A673 (cell line): Measurements from ENCODE around the gene MAP1LC3B2. TPM values are rescaled to one million over a fixed set of nuclear protein-coding genes. Genes with fewer than 3 reads are reported as not detected.
A peak's percentile ranks its signal among the peaks of the same experiment; 100 is the strongest.

Experiments
- BruUV-seq: library from RNA; stranded (reverse); fragments of 400-500 nt; replicated peaks from 2 replicates; lab custom pipeline; 2021; lab: Mats Ljungman, UMichigan
- CTCF ChIA-PET: fragments of 300-600 bp; sonication (Branson Sonifier 250); formaldehyde crosslinking; loops from one replicate; lab custom pipeline; 2022; ENCODE audit warnings: antibody characterized with exemption; lab: Charles Lee
- POLR2A ChIA-PET: fragments of 300-600 bp; sonication (Branson Sonifier 250); formaldehyde crosslinking; loops from one replicate; lab custom pipeline; 2022; ENCODE audit warnings: antibody characterized with exemption; ENCODE audit not compliant: low non-redundant PET; lab: Charles Lee
- DNase-seq: peaks from one replicate; pipeline ENCODE4 v3.0.0-alpha.2; 2015; ENCODE audit warnings: low spot score
- H3K27ac ChIP-seq: fragments of 200-600 bp; sonication (generic); 2 replicates; pipeline ENCODE4 v1.5.1; 2016; ENCODE audit warnings: mixed run types, low read depth, mild to moderate bottlenecking, mixed read lengths, antibody characterized with exemption, low read length; ENCODE audit not compliant: poor library complexity, severe bottlenecking
- H3K27me3 ChIP-seq: fragments of 200-600 bp; sonication (generic); replicated peaks from 2 replicates; pipeline ENCODE4 v1.6.1; 2017; ENCODE audit warnings: mixed run types, low read depth, mild to moderate bottlenecking, mixed read lengths, antibody characterized with exemption, low read length; ENCODE audit not compliant: insufficient read depth, poor library complexity
- H3K36me3 ChIP-seq: fragments of 200-600 bp; sonication (generic); 2 replicates; pipeline ENCODE4 v1.6.1; 2016; ENCODE audit warnings: mixed run types, mild to moderate bottlenecking, mixed read lengths, antibody characterized with exemption, low read length; ENCODE audit not compliant: insufficient read depth, poor library complexity, severe bottlenecking
- H3K4me1 ChIP-seq: fragments of 200-600 bp; sonication (generic); 2 replicates; pipeline ENCODE4 v1.6.1; 2017; ENCODE audit warnings: mixed run types, mild to moderate bottlenecking, mixed read lengths, antibody characterized with exemption, low read length; ENCODE audit not compliant: insufficient read depth, poor library complexity, severe bottlenecking
- H3K4me3 ChIP-seq: fragments of 200-600 bp; sonication (generic); 2 replicates; pipeline ENCODE4 v1.5.1; 2016; ENCODE audit warnings: low read depth, mixed run types, mild to moderate bottlenecking, mixed read lengths, low read length; ENCODE audit not compliant: poor library complexity, severe bottlenecking
- H3K9me3 ChIP-seq: fragments of 200-600 bp; sonication (generic); 2 replicates; pipeline ENCODE4 v1.6.1; 2016; ENCODE audit warnings: mixed run types, low read depth, mild to moderate bottlenecking, mixed read lengths, antibody characterized with exemption, low read length; ENCODE audit not compliant: poor library complexity, severe bottlenecking
- CTCF ChIP-seq: fragments of 300-800, 200-600 bp; sonication (generic); conservative IDR thresholded peaks from 2 replicates; pipeline ENCODE4 v1.5.1; 2017; ENCODE audit warnings: low read depth, mild to moderate bottlenecking, antibody characterized with exemption, low read length, moderate library complexity, mixed read lengths
- EZH2 ChIP-seq: fragments of 200-600 bp; sonication (generic); IDR thresholded peaks from 2 replicates; pipeline ENCODE4 v1.6.1; 2017; ENCODE audit warnings: borderline replicate concordance, low read depth, mild to moderate bottlenecking, mixed read lengths, antibody characterized with exemption, low read length; ENCODE audit not compliant: poor library complexity, severe bottlenecking
- intact Hi-C: fragments of 100-400 bp; cut with micrococcal nuclease; formaldehyde crosslinking; loops from one replicate; pipeline ENCODE4 v1.10.0; 2022; ENCODE audit not compliant: unreplicated experiment
- total RNA-seq: library from RNA; stranded (reverse); gene quantifications from 2 replicates; pipeline ENCODE4 v1.2.3, GENCODE V29; 2021

The MAP1LC3B2 gene
- total RNA-seq, 1 experiment from 2014 or later: 1.7 TPM

- no peak overlapping the region for H3K27ac ChIP-seq
- ChIA-PET POLR2A (no interaction called here), CTCF (no interaction called here)
- TF ChIP-seq CTCF: no peak
- TF ChIP-seq EZH2: no peak
- H3K9me3 ChIP-seq: no peaks in the 10 kb centered on the region
- peaks cover 44% of the 10 kb centered on the region for H3K4me1 ChIP-seq
- intact Hi-C loops: no loop called here
- no peaks in the 10 kb centered on the region for H3K27me3 ChIP-seq
- H3K36me3 ChIP-seq: no peaks in the 10 kb centered on the region
- DNase-seq: peak; percentile 35
- no peak overlapping the region for H3K4me3 ChIP-seq
- TSS peak; percentile 84 for BruUV-seq
Measured at GRCh38 chr12:116525418-116526001, 33.7 kb upstream of the MAP1LC3B2 start.

- Histone ChIP-seq H3K4me1 (peaks cover 33% of the 10 kb centered on the region), H3K27ac (peak overlapping the region; percentile 66), H3K4me3 (no peak overlapping the region), H3K36me3 (no peaks in the 10 kb centered on the region), H3K27me3 (no peaks in the 10 kb centered on the region), H3K9me3 (no peaks in the 10 kb centered on the region)
- intact Hi-C loops: loop anchor here (2.0 kb wide), 1 partner anchor 25 kb away; no protein-coding TSS in a partner anchor
- no peak for TF ChIP-seq CTCF
- TF ChIP-seq EZH2: no peak
- BruUV-seq: no TSS peak
- peak; percentile 87 for DNase-seq
- ChIA-PET POLR2A (no interaction called here), CTCF (no interaction called here)
Measured at GRCh38 chr12:116528065-116528464, 31.1 kb upstream of the MAP1LC3B2 start.

- Histone ChIP-seq H3K4me1 (peaks cover 33% of the 10 kb centered on the region), H3K27ac (no peak overlapping the region), H3K27me3 (no peaks in the 10 kb centered on the region), H3K36me3 (no peaks in the 10 kb centered on the region), H3K4me3 (no peak overlapping the region), H3K9me3 (no peaks in the 10 kb centered on the region)
- ChIA-PET POLR2A (no interaction called here), CTCF (no interaction called here)
- BruUV-seq: no TSS peak
- no peak for TF ChIP-seq CTCF
- no peak for TF ChIP-seq EZH2
- intact Hi-C loops: loop anchor here (2.0 kb wide), 1 partner anchor 24 kb away; no protein-coding TSS in a partner anchor
- no peak for DNase-seq
Measured at GRCh38 chr12:116528498-116528897, 30.7 kb upstream of the MAP1LC3B2 start.
